Stomach (tissue), 8 donors: ENCODE measurements around the gene SLC2A6. TPM values are rescaled to one million over a fixed set of nuclear protein-coding genes. Genes with fewer than 3 reads are reported as not detected.

Source experiments
- polyA plus RNA-seq, 3 donors: library from polyadenylated mRNA; stranded (reverse); fragments of 200-250 nt; gene quantifications; one replicate each; pipeline ENCODE4 v1.2.3, GENCODE V29; 2013
- total RNA-seq, 5 donors: library from RNA; depleted of rRNA; stranded (reverse); fragments of >200 nt; gene quantifications; one replicate each; pipeline versions ENCODE4 v1.1.0 to v1.2.3, GENCODE V29; 2014 to 2016
- donor health status: healthy with polysubstance abuse.
- donor health status: Bipolar disorder and iron deficiency.
- donor health status: healthy.

Gene SLC2A6
- total and polyA plus RNA-seq, 8 donors: 0.55 to 14.3 (median 1.3) TPM; not detected in 2

Other genes with a start within 250 kb of the SLC2A6 start
- 10 to 100 TPM in 2 of 5 donors, 1 to 10 TPM in 2, under 1 TPM in 1; 0.72 to 67.1 (median 4.8) TPM for gene ABO, start 203.9 kb downstream of the SLC2A6 start, total RNA-seq
- gene ABO, start 203.9 kb downstream of the SLC2A6 start, polyA plus RNA-seq: 10 to 100 TPM in 1 of 3 donors, 1 to 10 TPM in 2; 1.6 to 11.0 (median 3.4) TPM
- 100 to 1,000 TPM in 1 of 5 donors, 10 to 100 TPM in 3, 1 to 10 TPM in 1; 2.9 to 138 (median 20.1) TPM for gene SURF6, start 142.9 kb downstream of the SLC2A6 start, total RNA-seq
- gene SURF6, start 142.9 kb downstream of the SLC2A6 start, polyA plus RNA-seq: 10 to 100 TPM; 13.0 to 14.8 (median 13.4) TPM
- 10 to 100 TPM in 4 of 5 donors, 1 to 10 TPM in 1; 4.7 to 27.7 (median 25.8) TPM for gene MED22, start 131.0 kb downstream of the SLC2A6 start, total RNA-seq
- gene MED22, start 131.0 kb downstream of the SLC2A6 start, polyA plus RNA-seq: 10 to 100 TPM; 11.4 to 18.3 (median 12.7) TPM
- gene RPL7A, start 130.9 kb downstream of the SLC2A6 start, total RNA-seq: 1,000 to 10,000 TPM in 4 of 5 donors, 100 to 1,000 TPM in 1; 809 to 1,438 (median 1,206) TPM
- gene RPL7A, start 130.9 kb downstream of the SLC2A6 start, polyA plus RNA-seq: 1,000 to 10,000 TPM; 3,101 to 4,243 (median 3,368) TPM
- 10 to 100 TPM in 3 of 5 donors, 1 to 10 TPM in 2; 1.7 to 46.9 (median 22.6) TPM for gene SURF1, start 122.6 kb downstream of the SLC2A6 start, total RNA-seq
- 100 to 1,000 TPM in 1 of 3 donors, 10 to 100 TPM in 2; 92.5 to 118 (median 95.5) TPM for gene SURF1, start 122.6 kb downstream of the SLC2A6 start, polyA plus RNA-seq
- gene SURF2, start 122.5 kb downstream of the SLC2A6 start, total RNA-seq: 10 to 100 TPM in 2 of 5 donors, 1 to 10 TPM in 3; 1.8 to 75.3 (median 7.1) TPM
- 10 to 100 TPM; 45.4 to 54.4 (median 47.1) TPM for gene SURF2, start 122.5 kb downstream of the SLC2A6 start, polyA plus RNA-seq
- gene SURF4, start 103.0 kb downstream of the SLC2A6 start, total RNA-seq: 100 to 1,000 TPM; 123 to 200 (median 147) TPM
- 10 to 100 TPM; 26.4 to 57.0 (median 42.4) TPM for gene SURF4, start 103.0 kb downstream of the SLC2A6 start, polyA plus RNA-seq
- not detected for gene STKLD1, start 102.7 kb downstream of the SLC2A6 start, total RNA-seq
- gene STKLD1, start 102.7 kb downstream of the SLC2A6 start, polyA plus RNA-seq: 1 to 10 TPM; 1.3 to 2.6 (median 1.9) TPM
- 10 to 100 TPM in 3 of 5 donors, 1 to 10 TPM in 1, under 1 TPM in 1; 0.45 to 64.3 (median 11.2) TPM for gene REXO4, start 61.1 kb downstream of the SLC2A6 start, total RNA-seq
- gene REXO4, start 61.1 kb downstream of the SLC2A6 start, polyA plus RNA-seq: 10 to 100 TPM; 14.3 to 16.8 (median 14.7) TPM
- gene ADAMTS13, start 56.7 kb downstream of the SLC2A6 start, total RNA-seq: 10 to 100 TPM in 1 of 5 donors, 1 to 10 TPM in 3, not detected in 1; 4.6 to 19.6 (median 6.1) TPM
- 1 to 10 TPM; 6.6 to 8.3 (median 8.3) TPM for gene ADAMTS13, start 56.7 kb downstream of the SLC2A6 start, polyA plus RNA-seq
- 10 to 100 TPM; 11.7 to 74.2 (median 16.7) TPM for gene CACFD1, start 19.1 kb downstream of the SLC2A6 start, total RNA-seq
- gene CACFD1, start 19.1 kb downstream of the SLC2A6 start, polyA plus RNA-seq: 10 to 100 TPM; 15.6 to 28.9 (median 28.3) TPM
- not detected for gene MYMK, start 45.9 kb upstream of the SLC2A6 start, total RNA-seq
- not detected for gene MYMK, start 45.9 kb upstream of the SLC2A6 start, polyA plus RNA-seq
- 10 to 100 TPM in 1 of 5 donors, 1 to 10 TPM in 2, not detected in 2; 3.3 to 20.6 (median 3.3) TPM for gene ADAMTSL2, start 55.6 kb upstream of the SLC2A6 start, total RNA-seq
- gene ADAMTSL2, start 55.6 kb upstream of the SLC2A6 start, polyA plus RNA-seq: 1 to 10 TPM; 1.3 to 1.9 (median 1.4) TPM
- gene FAM163B, start 130.3 kb upstream of the SLC2A6 start, total RNA-seq: not detected
- gene FAM163B, start 130.3 kb upstream of the SLC2A6 start, polyA plus RNA-seq: not detected
- gene DBH, start 157.3 kb upstream of the SLC2A6 start, total RNA-seq: under 1 TPM in 1 of 5 donors, not detected in 4; under 0.01 TPM
- gene DBH, start 157.3 kb upstream of the SLC2A6 start, polyA plus RNA-seq: under 1 TPM in 1 of 3 donors, not detected in 2; 0.15 TPM